Stimulated activated CD8-positive, alpha-beta memory T cell treated with anti-CD3 and anti-CD28 coated beads, Interleukin-15, amount 100 ng/mL, for 24 hours (primary cell): ENCODE results near the gene S100P.

Experiments
- DNase-seq: peaks from one replicate; pipeline ENCODE4 v3.0.0-alpha.2; 2020; ENCODE audit warnings: low read depth

S100P gene

DNA sequence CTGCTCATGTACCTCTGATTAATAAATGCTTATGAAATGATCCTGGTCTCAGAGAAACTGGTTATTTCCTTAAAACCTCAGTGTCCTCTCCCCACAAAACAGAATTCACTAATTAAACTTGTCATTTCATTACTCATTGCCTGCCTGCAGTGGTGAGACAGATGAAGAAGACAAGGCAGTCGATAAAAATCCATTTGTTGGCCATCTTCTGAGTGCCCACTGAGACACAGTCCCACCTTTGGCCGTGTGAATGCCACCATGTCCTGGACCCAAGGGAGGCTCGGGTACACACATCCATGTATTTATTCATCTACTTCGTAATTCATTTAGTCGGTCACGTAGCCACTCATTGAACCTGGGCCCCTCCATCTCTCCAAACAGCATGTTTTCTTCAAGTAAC, 3.5 kb downstream of the S100P start:
- no peak for DNase-seq

DNA sequence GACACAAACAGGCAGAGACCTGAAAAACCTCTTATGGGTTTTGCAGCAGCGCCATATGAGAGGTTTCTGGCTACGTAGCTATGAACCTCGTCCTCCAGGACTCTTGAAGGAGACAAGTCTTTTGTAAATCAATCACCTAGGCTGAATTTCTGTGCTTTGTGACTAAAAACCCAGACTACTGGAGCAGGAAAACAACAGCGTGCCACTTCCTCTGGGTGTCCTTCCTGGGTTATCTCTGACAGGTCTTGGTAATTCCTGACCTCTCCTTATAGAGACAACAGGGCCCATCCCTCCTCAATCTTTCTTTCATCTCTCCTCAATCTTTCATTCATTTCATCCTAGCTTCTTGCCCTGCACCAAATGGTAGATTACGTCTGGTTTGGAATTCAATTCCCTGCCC, 5.7 kb downstream of the S100P start:
- no peak for DNase-seq

DNA sequence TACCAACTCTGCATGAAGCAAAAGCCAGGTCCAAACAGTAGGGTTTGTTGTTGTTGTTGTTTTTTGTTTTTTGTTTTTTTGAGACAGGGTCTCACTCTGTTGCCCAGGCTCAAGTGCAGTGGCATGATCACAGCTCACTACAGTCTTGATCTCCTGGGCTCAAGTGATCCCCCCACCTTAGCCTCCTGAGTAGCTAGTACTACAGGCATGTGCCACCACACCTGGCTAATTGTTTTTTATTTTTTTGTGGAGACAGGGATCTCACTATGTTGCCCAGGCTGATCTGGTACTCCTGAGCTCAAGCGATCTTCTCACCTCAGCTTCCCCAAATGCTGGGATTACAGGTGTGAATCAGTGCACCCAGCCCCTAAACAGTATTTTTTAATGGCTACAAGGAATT, 6.2 kb downstream of the S100P start:
- no peak for DNase-seq

DNA sequence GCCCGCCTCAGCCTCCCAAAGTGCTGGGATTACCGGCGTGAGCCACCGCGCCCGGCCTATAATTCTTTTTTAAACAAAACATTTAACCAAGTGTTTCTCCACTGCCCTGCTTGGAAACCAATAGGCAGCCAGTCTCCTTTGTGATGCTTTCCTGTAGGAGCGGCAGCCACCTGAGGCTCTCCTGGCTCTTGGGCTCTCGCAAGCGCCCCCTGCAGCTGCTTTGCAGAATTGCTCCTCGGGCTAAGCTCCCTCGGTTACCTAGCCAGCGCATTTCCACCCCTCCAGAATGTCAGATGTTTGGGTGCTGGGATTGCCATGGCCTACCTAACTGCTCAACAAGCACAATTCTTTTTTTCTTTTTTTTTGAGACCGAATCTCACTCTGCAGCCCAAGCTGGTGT, 7.7 kb downstream of the S100P start:
- no peak for DNase-seq

DNA sequence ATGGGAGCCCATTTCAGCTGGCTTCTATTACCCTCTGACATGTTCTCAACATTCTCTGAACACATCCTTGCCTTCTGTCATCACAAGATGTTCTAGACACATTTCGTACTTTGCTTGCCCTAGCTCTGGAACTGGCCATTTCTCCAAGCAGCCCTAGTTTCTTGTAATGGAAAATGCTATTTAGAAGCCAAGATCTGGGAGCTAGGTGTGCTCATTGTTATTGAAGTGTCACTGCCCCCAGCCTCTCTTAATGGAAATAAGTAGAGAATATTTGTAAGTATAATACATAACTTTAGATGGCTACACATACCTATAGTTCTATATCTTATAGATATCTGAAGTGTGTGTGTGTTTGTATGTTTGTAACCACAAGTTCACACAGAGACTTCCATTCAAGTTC, 9.1 kb downstream of the S100P start:
- no peak for DNase-seq

DNA sequence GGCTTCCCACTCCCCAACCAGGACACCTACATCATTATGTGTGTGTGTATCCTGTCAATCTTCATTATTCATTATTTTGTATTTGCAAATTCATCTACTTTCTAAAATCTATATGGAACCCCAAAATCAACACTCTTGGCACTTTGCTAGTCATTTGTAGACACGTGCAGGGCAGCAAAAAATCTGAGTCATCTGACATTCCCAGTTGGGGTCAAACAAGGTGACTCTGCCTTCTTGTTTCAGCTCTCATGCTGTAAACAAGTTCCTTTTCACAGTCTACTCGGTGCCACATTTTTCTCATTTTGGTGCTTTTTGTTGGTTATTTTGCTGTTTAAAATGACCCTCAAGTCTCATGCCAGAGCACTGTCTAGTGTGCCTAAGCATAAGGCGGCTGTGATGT, 10.1 kb downstream of the S100P start:
- DNase-seq = no peak

DNA sequence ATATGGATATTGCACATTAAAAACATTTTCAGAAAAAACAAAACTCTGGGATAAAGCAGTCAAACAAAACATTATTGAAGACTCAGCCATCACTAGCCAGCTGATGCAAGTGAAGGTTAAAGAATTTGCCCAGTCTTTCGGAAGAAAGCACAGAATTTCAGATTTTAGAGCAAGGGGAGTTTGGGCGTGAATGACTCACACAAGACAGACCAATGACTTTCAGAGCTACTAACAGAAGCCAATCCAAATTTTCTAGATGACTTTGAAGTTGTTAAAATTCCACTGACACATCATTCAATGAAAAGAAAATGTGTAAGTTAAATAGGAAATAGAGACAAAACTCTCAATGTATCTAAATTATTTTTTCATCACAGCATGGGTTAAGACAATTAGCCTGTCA, 12.0 kb downstream of the S100P start:
- no peak for DNase-seq

DNA sequence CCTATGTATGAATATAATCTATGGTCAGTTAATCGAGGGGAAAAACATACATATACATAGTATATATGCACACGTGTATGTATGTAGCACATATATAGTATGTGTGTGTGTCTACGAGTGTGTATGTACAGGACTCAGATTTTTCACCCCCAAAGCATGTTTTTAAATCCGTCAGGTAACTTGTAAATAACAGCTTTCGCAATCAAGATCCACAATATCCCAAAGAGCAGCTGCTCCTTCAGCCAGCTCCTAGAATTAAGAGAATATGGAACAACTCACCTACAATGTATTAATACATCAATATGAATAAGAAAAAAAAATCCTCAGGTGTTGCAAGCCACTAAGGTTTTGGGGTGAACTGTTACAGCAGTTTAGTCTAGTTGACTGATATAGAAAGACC, 12.5 kb downstream of the S100P start:
- DNase-seq = no peak

DNA sequence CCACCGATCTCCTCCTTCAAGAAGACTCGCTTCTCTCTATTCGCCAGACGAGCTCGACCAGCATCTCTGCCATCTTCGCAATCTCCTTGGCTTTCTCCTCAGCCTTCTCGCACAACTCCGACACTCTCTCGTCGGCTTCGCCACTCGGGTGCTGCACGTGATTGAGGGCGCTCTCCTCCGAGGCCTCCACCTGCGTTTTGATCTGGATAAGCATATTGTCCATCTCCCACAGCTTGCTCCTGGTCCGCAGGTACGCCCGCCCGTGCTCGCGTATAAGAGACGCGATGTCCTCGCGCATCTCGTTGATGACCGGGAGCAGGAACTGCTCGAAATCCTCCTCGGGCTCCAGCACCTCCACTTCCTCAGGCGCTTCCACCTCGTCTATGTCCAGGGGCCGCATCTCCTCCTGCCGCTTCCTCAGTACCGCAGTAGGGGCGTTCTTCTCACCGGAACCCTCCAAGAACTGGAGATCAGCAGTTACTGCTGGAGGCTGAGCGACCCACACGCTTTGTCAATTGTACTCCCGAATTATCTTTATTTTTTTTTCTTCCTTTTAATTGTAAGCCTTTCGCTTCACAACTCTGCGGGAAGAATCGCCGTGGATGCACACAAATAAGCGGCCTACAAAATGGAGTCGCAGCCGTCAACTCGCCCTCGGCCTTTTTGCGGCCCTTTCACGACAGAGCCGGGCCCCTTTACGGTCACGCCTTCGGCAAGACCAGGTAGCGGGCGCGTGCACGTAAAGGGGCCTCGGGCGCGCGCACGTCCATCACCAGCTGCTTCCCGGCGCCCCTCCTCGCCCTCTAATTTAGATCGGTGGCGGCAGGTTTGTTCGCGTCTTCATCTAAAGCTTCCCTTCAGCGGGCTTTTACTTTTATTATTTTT, 15.8 kb downstream of the S100P start, which contains the start of gene MRFAP1L1:
TSS of gene MRFAP1L1 (minus strand) at position 636 of the 885 bp plus-strand sequence. CDS start at position 400, 236 bp downstream.
- DNase-seq = peak; percentile 88

DNA sequence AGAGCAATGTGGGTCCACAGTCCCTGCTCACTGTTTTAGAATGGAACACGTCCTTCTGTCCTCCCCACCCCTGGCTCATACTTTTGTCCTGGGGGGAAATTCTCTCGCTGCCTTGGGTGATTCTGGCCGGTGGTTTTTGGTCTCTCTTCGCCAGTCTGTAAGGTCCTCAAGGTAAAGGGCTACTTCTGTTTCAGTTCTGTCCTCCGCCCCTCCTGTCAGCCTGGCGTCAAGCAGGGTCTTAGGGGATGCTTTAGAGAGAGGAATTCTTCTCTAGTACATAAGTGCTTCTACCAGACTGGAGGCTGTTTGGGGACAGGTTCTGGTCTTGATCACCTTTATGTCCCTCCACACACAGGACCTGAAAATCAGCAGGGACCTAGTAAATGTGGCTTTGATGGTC, 16.6 kb downstream of the S100P start:
- no peak for DNase-seq

DNA sequence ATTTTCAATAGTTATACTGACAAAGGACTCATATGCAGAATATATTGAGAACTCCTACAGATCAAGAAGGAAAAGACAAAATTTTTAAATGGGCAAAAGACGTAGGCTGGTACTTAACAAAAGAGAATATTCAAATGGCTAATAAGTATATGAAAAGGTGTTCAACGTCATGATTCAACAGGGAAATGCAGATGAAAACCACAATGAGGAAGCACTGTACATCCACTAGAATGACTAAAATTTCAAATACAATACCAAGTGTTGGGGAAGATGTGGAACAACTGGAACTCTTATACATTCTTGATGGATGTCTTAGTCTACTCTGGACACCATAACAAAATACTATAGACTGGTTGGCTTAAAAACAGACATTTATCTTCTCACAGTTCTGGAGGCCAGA, 17.3 kb downstream of the S100P start:
- no peak for DNase-seq

DNA sequence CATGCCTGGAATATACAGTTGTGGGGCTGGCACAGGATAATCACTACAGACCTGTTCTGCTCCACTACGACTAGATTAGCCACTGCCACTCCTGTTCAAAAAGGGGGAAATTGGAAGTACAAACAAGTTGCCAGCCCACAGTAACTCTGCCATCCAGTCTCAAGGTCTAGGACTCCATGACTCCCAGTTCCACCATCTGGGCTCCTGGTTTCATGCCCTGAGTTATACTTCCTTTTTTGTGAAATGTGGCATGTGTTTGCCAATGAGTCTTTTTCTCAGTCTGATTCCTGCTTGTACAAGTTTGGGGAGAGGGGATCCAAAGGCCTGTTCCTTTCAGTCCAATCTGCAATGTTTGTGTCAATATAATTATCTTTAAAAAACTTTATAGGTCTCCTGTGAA, 21.3 kb downstream of the S100P start:
- no peak for DNase-seq

DNA sequence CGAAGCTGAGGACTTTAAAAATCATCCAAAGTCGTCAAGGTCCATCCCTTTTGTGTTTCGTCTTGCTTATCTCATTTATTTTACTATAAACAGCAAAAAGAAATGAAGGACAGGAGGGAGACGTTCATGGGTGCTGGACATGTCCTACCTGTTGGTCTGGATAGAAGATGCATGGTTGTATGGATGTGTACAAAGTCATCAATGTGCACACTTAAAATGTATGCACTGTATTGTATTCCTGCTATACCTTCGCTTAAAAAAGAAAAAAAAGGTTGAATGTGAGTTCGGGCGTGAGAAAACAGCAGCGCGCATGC, 22.0 kb downstream of the S100P start:
- no peak for DNase-seq

DNA sequence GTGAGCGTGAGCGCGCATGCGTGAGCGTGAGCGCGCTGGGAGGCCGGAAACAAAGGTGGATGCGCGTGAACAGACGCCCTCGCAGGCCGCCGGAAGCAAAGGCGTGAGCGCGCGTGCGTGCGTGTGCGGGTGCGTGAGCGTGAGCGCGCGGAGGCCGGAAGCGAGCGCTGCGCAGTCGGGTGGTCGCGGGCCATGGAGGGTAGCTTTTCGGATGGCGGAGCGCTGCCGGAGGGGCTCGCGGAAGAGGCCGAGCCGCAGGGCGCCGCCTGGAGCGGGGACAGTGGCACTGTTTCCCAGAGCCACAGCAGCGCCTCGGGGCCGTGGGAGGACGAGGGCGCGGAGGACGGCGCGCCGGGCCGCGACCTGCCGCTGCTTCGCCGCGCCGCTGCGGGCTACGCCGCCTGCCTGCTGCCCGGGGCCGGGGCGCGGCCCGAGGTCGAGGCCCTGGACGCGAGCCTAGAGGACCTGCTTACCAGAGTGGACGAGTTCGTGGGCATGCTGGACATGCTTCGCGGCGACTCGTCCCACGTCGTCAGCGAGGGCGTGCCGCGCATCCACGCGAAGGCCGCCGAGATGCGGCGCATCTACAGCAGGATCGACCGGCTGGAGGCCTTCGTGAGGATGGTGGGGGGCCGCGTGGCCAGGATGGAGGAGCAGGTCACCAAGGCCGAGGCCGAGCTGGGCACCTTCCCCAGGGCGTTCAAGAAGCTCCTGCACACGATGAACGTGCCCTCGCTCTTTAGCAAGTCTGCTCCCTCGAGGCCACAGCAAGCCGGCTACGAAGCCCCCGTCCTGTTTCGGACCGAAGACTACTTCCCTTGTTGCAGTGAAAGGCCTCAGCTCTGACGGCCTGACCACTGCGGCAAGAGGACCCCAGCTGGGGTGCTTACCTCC, 22.6 kb downstream of the S100P start, which contains the start of gene BLOC1S4:
TSS of gene BLOC1S4 (plus strand) at position 157 of the 894 bp plus-strand sequence. CDS start at position 193, 36 bp downstream.
- DNase-seq = peak; percentile 72

DNA sequence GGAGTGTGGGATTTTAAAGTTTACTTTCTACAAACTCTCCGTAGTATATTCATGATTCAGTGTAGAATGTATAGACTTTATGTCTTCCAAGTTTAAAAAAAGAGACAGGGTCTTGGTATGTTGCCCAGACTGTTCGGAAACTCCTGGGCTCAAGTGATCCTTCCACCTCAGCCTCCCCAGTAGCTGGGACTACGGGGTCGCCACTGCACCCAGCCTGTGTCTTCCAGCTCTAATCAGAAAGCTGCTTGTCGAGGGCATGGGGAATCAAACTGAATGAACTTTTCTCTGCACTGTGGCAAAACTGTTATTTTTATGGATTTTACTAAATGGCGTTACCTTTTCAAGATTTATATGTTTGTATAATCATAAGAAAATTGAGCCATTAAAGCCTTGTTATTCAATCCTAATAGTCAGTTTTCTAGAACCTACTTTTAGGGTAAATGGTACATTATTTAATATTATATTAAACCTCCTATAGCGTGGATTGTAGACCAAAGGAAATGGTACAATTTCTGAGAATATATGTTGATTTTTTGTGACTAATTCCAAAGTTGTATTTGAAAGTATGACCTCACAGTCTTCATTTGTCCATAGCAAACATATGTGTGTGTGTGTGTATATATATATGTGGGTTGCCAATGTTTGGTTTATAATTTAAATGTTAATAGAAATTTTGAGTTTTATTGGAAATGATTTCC, 23.4 kb downstream of the S100P start:
- DNase-seq = no peak

DNA sequence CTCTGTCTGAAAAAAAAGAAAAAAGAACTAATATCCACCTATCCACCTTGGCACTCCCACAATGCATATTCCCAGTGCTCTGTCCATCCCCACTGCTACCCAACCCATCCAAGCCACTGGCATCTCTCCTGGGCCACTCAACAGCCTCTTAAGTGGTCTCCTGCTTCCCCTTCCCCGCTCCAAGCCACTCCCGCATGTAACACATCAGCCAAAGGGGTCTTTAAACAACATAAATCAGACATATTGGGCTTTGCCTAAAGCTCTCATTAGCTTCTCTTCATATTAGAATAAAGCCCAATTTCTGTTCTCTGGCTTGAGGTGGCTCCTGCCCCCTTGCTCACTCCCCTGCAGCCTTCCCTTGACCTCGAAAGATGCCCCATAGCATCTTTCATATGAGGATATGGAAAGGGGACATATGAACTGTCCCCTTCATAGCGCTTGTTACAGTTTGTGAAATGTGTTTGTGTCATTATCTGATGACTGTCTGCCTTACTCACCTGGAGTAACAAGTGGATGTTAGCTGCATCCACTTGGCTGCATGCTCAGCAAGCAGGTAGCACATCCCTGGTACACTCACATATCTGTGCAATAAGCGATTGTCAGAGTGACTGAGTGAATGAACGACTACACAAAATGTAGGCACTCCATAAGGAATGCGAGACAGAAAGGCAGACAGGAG, 25.4 kb downstream of the S100P start:
- DNase-seq = no peak

DNA sequence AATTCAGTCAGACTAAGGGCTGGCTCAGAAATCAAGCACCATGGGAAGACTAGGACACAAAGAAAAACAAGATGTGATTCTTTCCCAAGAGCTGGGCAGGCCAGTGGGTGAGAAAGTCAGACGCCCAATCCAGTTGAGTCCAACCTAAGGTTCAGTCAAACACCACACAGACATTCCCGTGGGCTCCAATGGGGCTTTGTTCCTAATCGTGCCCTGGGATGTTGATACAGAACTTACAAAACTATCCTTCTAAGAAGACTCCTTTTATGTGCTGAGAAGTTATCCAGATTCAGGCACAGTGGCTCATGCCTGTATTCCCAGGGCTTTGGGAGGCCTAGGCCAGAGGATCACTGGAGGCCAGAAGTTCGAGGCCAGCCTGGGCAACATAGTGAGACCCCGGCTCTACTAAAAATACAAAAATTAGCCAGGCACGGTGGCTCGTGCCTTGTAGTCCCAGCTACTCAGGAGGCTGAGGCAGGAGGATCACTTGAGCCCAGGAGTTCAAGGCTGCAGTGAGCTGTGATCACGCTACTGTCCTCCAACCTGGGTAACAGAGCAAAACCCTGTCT, 26.0 kb downstream of the S100P start:
- no peak for DNase-seq

DNA sequence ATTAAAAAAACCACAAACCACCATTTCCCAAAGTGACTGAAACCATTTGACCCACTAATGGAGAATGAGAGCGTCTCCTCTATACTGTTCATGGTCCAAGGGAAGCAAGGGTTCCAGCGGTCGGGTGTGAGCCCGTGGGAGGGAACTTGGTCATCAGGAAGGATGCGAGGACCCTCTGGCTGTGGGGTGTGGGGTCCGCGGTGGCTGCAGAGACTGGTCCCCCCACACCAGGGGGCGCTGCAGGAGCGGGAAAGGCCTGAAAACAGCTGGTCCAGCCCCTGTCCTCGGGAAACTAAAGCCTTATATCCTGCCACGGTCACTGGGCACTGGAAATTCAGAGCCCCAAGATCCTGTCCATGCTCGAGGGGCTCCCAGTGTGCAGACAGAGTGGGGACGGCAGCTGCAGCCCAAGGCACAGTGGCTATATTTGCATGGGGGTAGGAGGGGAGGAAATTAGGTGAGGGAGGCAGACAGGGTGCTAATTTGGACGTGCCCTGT, 26.6 kb downstream of the S100P start:
- peak; percentile 80 for DNase-seq

DNA sequence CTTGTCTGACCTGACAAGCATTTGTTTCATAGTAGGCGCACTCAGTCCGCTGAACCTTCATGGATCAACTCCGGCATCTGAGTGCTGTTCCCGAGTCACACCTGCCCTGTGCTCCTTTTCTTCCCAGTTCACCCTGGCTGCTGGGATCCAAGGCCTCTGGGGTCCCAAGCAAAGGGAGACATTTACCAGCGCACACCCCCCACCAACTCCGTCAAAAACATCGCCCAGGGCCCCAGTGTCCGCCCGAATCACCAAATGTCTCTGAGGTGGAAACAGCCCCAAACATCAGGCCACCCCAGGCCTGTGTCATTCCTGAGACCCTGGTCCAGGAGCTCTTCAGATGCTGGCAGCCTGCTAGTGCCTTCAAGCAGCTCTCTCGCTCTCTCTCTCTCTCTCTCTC, 27.4 kb downstream of the S100P start:
- DNase-seq = no peak

DNA sequence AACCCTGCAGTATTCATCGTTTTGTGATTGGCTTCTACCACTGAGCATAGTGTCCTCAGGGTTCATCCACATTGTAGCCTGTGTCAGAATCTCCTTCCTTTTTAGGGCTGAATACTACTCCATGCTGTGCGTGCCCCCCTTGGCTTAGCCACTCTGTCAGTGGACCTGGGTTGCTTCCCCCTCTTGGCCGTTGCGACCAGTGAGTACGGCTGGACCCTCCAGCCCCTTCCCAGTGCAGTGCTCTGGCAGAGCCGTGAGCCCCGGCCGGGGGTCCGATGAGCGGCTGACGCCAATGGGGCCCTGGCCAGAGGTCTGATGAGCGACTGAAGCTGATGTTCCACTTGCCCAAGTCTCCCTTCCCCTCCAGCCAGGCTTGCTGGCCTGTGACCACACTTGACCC, 29.2 kb downstream of the S100P start:
- no peak for DNase-seq

DNA sequence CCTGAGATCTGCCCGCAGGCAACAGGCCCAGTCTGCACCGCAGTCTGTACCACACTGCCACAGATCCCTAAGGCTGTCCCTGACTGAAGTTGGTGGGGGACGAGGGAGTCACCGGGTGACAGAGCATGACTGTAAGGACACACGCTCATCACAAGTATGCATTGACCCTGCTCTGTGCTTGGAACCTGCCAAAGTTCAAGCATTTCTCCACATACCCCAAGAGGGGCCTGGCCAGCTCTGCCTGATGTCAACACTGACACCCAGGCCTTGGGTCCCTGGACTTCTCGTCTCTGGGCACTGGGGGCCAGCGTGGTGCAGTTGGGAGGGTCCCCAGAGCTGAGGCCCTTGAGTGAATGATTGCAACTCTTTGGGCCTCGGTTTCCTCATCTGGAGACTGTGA, 30.2 kb downstream of the S100P start:
- DNase-seq = no peak
